H4 (cell line): Measurements from ENCODE around the gene LEPR. TPM values are rescaled to one million over a fixed set of nuclear protein-coding genes. Genes with fewer than 3 reads are reported as not detected.

ENCODE experiments used
- DNase-seq: peaks from one replicate; pipeline ENCODE4 v3.0.0-alpha.2; 2015; ENCODE audit warnings: low spot score
- total RNA-seq: library from RNA; depleted of rRNA; stranded (reverse); fragments of >200 nt; shearing (Covaris generic); gene quantifications from 2 replicates; pipeline ENCODE4 v1.2.3, GENCODE V29; 2014

LEPR gene
- total RNA-seq, 1 experiment from 2014 or later = 1.9 TPM

DNA sequence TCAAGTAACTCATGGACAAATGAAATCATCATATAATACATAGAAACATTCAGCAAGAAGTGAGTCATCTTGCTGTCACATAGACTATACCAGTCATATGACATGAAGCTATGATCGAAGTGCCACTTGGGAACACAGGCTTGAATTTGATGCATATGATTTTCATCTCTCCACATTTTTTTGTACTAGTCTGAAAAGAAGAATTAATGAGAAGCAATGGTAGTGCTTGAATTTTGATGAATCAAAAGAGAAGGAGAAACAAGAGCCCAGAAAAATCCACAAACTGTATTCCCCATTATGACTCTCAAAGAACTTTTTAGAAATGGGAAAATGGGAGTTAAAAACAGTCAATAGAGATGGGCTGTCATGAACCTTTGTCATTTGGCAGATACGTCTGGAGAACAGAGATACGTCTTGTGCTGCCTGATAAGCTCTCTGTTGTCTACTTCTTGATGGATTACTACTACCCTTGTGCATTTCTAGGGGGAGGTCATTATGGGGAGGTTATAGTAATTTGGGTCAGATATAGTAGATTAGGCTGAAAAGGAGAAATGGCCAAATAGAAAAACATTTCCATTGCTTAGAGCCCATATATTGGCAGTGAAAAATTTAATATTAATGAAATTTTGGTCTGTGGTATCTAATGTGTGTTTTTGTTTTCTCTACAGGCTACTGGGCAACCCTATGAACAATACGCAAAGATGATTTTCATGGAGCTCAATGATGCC, 8.0 kb upstream of the LEPR start:
- no peak for DNase-seq

DNA sequence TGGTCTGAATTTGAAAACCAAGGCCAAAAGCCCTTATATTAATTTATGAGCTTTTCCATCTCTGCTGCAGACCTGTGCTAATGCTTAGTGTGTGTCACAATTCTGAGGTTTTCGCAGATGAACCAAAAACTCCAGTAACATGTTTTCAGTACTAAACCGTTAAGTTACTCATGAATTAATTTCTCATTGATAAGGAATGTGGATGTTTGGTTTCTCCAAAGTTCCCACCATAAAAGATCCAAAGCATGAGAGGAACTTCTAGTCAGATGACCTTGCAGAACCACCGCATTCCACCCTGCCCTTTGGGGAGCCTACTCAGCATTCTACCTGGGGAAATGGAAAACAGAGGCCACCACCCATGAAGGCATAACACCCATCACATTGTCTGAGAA, 7.5 kb upstream of the LEPR start:
- DNase-seq = no peak

DNA sequence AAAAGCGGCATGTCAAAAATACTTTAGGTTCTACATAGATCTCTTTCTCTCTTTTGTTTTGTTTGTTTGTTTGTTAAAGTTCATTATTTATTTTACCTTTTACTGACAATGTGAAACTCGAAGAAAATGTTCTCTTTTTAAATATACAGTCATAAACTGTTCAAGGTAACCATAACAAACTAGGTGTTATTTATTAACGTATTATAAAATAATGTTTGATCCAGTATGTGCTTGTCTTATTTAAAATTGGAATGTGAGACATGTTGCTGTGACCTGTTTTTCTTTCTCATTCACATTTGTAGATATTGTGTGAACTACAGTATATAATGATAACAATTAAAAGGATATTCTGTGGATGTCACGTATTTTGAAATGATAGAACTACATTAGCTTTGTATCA, 5.9 kb upstream of the LEPR start:
- DNase-seq = no peak

DNA sequence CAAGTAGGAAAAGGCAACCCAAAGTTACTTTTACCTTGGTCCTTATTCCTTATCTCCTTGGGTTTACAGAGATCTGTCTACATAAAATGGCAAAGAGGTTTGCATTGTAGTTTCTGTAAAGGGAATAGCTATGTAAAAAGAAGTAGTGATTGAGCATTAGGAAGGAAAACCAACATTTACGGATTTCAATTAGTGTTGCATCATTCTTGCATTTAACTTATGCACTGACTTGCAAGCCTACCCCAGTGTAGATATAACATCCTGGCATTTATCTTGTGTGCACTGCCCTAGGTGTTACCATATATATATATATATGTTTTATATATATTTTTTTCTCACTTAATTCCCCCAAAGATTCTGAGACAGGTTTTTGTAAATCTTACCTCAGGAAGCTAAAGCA, 3.7 kb upstream of the LEPR start:
- DNase-seq = no peak

DNA sequence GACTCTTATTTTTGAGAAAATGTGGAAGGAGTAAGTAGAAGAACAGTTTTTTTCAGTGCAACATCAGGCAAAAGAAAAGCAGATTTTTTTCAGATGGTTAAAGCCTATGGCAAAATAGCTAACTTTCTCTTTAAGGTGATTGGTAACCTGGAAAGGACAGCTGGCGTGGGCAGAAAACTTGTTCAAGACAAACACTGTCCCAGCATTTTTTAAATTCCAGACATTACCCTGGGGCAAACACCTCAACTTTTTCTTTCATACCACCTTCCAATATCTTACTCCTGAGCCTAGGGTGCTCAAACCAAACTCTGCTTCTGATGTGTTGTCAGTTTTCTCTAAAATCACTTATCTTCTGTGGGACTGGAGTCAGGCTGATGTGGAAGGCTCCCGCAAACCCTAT, 2.7 kb upstream of the LEPR start:
- DNase-seq = no peak

DNA sequence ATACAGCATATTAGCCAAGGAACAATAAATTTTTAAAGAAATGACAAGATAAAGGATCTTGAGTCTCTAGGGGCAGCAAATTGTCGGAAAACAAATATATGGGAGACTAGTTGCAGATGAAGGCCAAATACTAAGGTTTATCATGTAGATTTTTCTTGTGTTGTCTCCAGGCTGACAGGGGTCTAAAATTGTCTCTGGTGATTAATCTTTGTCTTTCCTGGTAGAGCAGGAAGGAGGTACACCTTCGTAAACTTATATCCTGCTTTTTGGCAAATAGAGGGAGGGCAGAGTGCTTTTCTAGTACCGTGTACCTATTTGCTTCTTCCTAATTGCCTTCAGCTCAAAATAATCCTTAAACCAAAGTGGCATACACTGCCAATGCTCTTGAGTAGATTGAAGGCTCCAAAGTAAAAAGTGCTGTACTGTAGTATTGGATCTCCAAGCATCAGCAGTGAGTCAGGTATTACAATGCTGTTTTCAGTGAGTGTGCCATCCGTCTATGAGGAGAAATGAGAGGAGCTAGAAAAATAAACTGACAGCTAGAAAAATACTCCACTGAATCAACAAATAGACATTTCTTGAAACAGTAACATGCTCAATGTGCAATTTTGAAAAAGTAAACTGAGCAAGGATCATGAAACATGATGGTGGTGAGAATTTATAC, 1.8 kb upstream of the LEPR start:
- no peak for DNase-seq

DNA sequence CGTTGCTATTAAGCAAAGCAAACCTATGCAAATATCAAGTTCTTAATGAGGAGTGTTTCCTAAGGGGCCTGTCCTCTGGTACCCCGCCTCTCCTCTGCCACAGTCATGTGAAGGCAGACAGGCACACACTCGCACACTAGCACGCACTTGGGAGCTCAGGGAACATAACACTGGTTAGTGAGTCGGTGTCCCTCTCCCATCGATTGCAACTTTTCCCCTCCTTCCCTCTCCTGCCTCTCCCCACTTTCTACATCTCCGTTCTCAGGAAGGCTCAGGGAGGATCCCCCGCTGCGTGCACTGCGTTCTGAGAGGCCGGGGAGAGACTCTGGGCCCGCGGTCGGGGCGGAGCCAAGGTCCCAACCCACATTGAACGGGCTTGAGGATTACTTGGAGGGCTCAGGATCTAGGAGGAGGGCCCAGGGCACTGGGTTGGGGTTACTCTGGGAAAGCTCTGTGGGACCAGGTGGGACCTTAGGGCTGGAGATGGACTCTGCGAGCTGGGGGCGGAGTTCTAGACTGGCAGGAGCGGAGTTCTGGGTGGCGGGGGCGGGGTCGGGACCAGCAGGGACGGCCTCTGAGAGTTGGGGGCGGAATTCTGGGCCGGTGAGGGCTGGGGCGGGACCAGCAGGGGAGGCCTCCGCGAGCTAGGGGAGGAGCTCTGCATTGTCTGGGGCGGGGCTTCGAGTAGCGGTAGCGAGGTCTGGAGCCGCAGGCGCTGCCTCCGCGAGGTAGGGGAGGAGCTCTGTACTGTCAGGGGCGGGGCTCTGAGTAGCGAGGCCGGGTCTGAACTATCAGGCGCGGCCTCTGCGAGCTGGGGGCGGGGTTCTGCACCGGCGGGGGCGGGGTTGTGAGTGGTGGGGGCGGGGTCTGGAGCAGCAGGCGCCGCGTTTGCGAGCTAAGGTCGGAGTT, 533 bp upstream of the LEPR start:
- DNase-seq = peak; percentile 96

DNA sequence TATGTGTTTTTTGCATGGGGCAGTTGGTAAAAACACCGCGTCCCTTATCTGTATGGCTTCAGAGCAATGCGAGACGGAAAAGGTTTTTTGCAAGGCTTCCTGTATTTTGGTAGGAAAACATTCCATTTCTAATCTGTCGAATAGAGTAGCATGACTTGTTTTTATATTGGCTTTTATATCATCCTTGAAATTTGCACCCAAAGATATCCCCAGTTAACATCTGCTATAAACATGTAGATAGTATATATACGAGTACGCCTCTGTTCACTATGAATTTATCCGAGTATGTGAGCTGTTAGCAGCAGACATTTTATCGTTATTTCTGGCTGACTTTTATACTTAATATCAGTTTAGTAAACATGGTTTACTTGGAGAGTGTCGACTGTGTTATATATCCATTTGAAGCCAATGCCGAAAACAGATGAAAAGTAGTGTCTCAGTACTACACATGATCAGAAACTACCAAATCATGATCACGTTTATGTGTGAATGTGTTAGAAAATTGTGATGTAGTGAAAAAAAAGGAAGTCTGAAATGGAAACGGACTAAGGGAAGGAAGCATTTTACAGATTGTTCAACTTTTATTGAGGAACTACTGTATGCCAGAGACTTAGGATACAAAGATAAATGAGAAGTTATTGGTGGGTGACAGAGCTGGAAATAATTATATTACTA, 1.0 kb downstream of the LEPR start:
- DNase-seq = no peak

DNA sequence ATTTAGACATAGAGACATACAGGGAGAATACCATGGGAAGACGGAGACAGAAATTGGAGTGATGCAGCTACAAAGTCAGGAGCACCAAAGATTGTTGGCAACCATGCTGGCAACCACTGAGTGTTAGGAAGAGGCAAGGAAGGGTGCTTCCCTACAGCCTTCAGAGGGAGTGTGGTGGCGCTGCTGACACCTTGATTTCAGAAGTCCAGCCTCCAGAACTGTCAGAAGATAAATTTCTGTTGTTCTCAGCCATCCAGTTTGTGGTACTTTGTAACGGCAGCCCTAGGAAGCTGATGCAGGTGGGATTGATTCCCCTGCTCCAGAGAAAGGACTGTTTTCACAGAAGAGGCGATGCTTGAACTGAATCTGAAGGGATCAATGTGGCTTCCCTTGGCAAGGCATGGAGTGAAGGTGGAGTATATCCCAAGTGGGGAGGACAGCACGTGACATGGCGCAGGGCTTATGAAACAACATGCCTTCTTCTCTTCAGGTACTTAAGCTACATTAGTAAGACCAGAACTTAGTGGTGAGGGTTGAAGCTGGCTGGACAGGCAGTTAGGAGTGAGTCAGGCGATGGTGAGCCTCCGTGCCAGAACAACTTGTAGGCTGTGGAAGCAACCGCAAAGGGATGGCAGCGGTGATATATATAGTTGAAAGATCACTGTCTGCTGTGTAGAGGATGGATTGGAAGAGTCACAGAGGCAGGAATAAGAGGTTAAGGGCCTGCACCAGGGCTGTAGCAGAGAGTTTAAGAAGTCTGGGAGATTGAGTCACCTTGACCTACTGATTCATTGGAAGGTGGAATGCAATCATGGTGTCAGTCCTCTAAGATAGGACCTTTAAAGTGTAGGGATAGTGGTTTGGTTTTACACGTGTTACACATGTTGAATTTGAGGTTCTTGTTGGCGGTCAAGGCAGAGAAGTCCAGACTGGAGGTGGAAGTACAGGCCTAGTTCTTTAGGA, 2.1 kb downstream of the LEPR start:
- peak; percentile 33 for DNase-seq

DNA sequence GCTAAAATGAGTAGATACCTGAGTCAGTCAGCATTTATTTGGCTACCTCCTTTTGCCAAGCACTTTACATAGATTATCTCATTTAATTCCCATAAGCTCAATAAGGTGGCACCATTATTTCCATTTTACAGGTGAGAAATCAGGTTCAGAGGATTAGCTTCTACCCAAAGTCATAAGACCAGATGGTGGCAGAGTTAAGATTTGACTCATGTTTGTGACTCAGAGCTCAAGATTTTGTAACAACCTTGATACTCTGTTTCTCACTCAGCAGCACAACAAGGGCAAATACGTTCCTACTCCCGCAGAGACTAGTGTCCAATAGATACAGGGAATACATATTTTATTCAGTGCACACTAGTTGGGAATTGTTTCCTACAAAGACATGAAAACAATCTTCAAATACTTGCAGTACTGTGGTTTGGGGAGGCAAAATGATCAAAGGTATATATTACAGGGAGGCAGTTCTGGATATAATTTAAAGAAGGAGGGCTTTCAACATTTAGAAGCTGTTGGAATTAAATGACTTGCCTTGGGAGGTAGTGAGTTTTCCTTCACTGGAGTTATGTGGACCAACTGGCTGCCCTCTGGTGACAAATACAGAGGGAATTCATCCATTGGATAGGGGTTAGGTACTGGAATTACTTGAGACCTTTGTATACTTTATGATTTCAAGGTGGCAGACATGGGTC, 3.6 kb downstream of the LEPR start:
- DNase-seq = peak; percentile 71

DNA sequence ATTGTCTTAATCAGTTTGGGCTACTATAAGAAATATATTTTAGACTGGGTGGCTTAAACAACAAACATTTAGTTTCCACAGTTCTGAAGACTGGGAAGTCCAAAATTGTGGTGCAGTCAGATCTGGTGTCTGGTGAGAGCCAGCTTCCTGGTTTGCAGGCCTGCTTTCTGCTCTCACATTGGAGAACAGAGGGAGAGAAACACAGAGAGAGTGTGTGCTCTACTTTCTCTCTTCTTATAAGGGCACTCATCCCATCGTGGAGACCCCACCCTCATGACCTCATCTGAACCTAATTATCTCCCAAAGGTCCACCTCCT, 4.1 kb downstream of the LEPR start:
- DNase-seq = no peak

DNA sequence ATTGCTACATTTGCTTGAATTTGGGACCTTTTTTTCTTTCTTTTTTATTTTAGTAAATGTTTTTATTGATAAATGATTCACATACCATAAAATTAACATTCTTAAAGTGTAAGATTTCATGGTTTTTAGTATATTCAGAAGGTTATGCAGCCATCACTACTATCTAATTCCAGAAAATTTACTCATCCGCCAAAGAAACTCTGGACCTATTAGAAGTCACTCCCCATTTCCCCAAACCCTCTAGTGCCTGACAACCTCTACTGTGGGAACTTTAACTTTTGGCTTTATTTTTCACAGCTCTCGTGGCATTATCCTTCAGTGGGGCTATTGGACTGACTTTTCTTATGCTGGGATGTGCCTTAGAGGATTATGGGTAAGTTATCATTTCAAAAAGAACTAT, 4.5 kb downstream of the LEPR start:
- DNase-seq = no peak

DNA sequence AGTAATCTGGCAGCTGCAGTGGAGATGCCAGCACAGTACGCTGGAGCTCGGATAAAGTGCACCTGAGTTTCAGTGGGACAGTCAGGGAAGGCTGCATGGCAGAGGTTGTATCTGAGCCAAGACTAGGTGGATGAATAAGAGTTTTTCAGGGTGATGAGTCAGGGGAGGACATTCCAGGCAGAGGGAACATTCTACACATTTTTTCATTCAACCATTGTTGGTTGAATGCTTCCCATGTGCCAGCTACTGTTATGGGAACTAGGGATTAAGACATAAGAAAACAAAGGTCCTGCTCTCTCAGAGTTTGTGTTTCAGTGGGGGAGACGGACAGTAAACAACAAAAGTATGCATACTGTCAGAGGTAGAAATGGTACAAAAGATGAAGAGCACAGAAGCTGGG, 5.2 kb downstream of the LEPR start:
- DNase-seq = peak; percentile 61

DNA sequence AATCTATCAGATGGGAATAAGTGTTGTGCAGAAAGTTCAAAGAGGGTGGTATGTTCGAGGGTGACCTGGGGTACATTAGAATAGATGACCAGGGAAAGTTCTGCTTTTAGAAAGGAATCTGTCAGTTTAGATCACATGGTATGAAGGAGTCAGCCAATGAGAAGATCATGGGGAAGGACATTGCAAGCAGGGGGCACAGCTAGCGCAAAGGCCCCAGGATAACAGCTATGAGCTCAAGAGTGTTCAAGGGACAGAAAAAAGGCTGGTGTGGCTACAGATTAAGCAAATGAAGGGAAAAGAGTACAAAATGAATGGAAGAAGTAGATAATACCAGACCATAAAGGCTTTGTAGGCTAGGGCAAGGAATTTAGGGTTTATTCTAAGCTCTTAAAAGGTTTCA, 8.6 kb downstream of the LEPR start:
- no peak for DNase-seq

DNA sequence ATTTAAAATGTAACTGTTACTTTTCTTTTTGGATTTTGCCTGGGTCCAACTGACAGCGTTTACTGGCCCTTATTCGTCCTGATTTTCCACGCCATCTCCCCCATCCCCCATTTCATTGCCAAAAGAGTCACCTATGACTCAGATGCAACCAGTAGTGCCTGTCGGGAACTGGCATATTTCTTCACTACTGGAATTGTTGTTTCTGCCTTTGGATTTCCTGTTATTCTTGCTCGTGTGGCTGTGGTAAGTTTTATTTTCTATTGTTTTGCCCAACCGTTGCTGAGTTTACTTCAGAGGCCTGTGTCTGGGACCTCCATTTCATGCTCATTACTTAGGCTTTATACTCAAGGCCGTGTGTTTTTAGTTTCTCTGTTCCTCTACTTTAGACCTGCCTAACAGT, 9.3 kb downstream of the LEPR start:
- peak; percentile 82 for DNase-seq

DNA sequence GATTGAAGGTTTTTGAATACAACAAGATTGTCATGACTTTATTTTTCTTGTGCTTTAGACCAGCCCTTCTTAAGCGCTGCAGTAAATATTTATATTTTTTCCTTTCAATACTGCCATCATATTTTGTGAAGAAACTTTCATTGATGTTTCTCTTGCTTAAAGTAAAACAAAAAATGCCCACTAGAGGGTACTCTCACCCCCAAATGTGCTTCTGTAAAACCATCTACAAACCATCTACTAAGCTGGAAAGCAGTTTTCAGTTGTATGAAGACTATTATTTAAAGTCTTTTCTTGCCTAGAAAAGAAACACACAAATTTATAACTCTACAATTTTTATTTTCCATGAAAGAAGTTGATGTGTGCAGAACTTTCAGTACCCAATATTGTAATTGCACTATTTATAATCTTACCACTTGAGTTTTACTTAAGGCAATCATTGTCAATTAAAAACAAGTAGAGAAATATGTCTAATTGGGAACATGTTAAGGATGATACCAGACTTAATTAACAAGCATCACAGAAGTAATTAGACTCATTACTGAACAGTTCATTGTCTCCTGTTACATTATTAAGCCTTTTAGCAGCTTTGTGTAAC, 10.7 kb downstream of the LEPR start:
- DNase-seq = peak; percentile 35

DNA sequence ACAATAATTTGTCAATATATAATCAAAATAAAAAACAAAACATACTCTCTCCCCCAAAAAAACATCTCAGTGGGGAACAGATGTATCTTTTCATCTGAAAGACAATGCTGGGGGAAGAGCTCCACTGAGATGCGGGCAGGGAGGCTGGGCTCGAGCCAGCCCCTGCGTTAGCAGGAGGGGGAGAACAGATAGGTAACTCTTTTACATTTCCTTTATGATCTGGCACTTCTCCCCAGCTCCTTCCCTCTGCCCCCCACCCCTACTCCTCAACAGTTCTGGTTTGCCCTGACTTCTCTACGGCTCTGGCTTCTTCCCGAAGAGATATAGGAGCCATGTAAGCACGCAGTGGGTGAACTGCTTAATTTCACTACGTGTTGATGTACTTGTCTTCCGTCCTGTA, 12.4 kb downstream of the LEPR start:
- DNase-seq = no peak

DNA sequence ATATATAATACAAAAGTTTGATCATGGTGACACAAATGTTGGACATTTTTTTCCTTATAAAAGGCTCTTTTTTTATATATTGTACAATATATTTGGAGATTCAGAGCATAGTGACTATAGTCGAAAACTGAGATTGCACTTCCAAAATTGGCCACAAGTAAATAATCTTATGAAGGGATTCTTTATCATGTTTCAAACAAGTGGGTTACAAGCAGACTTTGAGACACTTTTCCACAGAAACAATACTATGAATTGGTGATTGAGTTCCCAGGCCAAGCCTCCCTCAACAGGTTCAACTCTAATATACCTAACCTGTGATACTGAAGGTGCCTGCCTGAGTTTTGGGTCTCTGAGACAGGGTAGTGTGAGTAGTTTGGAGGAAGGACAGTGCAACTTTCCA, 13.8 kb downstream of the LEPR start:
- DNase-seq = no peak

DNA sequence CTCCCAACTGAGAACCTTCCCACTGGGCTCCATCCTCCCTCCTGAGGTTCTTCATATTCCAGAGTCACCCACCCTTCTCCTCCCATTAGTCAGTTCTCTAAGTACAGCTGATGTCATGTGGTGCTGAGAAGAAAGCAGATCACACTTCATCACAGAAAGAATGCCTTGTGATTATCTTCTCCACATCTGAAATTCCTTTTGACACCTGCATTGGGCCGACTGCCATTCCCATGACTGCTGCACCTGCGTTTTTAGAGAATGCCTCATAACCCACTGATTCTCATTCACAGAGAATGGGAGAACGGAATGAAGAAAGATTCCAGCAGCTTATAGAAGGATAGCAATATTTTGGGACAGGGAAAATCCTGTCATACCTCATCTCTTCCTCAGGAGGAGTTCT, 14.3 kb downstream of the LEPR start:
- no peak for DNase-seq

DNA sequence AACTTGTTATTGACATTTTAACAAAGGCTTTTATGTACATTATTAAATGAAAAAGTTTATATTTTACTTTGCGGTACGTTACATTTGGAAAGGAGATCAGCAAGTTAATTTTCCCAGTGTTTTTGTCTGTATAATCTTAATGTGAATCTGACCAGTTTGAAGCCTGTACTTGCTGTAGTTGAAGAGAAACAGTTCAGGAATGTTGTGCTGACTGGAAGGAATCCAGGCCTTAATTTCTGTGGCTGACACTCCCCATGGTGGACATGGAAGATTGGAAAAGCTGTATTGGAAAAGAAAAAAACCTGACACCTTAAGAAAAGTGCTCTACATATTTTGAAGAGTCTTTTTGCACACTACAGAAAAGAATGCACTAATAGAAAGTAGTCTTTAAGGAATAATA, 15.5 kb downstream of the LEPR start:
- DNase-seq = no peak
